ENCODE data around the gene RIT1.
"Not testable (repeated sequence)": the region's sequence is repeated elsewhere in the genome, so short reads cannot be mapped to it uniquely, and the experiment has no call there.

The RIT1 gene

GRCh38 chr1:155932487-155932886, 21.3 kb upstream of the RIT1 start:
- DNase-seq: no peak

- DNase-seq: no peak
These were observed 20.9 kb upstream of the RIT1 start for GRCh38 chr1:155932081-155932480.

GRCh38 chr1:155931332-155932038, 20.3 kb upstream of the RIT1 start:
- DNase-seq: no peak

GRCh38 chr1:155930725-155931124, 19.6 kb upstream of the RIT1 start:
- DNase-seq: not testable (repeated sequence)

- DNase-seq: no peak
These were observed 17.9 kb upstream of the RIT1 start for GRCh38 chr1:155929057-155929456.

GRCh38 chr1:155925506-155925905, 14.4 kb upstream of the RIT1 start:
- DNase-seq: no peak

GRCh38 chr1:155920717-155921116, 9.6 kb upstream of the RIT1 start:
- DNase-seq: no peak

- no peak for DNase-seq
These were observed 8.7 kb upstream of the RIT1 start for GRCh38 chr1:155919801-155920200.

GRCh38 chr1:155918660-155919059, 7.5 kb upstream of the RIT1 start:
- no peak for DNase-seq

- no peak for DNase-seq
These were observed 3.0 kb upstream of the RIT1 start for GRCh38 chr1:155913969-155914757.

- DNase-seq: no peak
These were observed 947 bp upstream of the RIT1 start for GRCh38 chr1:155912056-155912536.

- no peak for DNase-seq
These were observed 478 bp downstream of the RIT1 start for GRCh38 chr1:155910621-155911121.

GRCh38 chr1:155909894-155910293, 1.3 kb downstream of the RIT1 start:
- no peak for DNase-seq

- no peak for DNase-seq
These were observed 6.9 kb downstream of the RIT1 start for GRCh38 chr1:155904261-155904660.

GRCh38 chr1:155900161-155900560, 11.0 kb downstream of the RIT1 start:
- DNase-seq: no peak

- DNase-seq: no peak
These were observed 11.5 kb downstream of the RIT1 start for GRCh38 chr1:155899683-155900082.

- DNase-seq: no peak
These were observed 12.3 kb downstream of the RIT1 start for GRCh38 chr1:155898888-155899287.

GRCh38 chr1:155897746-155898145, 13.4 kb downstream of the RIT1 start:
- DNase-seq: no peak

GRCh38 chr1:155896476-155896875, 14.7 kb downstream of the RIT1 start:
- not testable (repeated sequence) for DNase-seq

GRCh38 chr1:155895617-155896016, 15.5 kb downstream of the RIT1 start:
- DNase-seq: not testable (repeated sequence)

GRCh38 chr1:155893389-155894142, 17.6 kb downstream of the RIT1 start:
- peak; percentile 30 for DNase-seq

GRCh38 chr1:155892796-155893195, 18.4 kb downstream of the RIT1 start:
- no peak for DNase-seq

GRCh38 chr1:155890251-155890650, 20.9 kb downstream of the RIT1 start:
- no peak for DNase-seq
